Subcutaneous abdominal adipose tissue (tissue), 5 donors: ENCODE data around the gene CCNQ.

Source experiments
- H3K27ac ChIP-seq: one replicate; pipeline ENCODE4 v1.7.0; 2013; ENCODE audit warnings: low read depth, mild to moderate bottlenecking, inconsistent platforms, low read length, moderate library complexity
- H3K27me3 ChIP-seq, 5 donors: one replicate each; pipeline ENCODE4 v1.7.0; 2013; ENCODE audit warnings: low read length in 5 of 5, inconsistent platforms in 1 of 5; ENCODE audit not compliant: control insufficient read depth in 5 of 5, insufficient read depth in 4 of 5
- H3K36me3 ChIP-seq, 5 donors: one replicate each; pipeline ENCODE4 v1.7.0; 2013; ENCODE audit warnings: low read length in 5 of 5; ENCODE audit not compliant: control insufficient read depth in 5 of 5, insufficient read depth in 5 of 5
- H3K4me1 ChIP-seq, 5 donors: one replicate each; pipeline ENCODE4 v1.7.0; 2013; ENCODE audit warnings: low read length in 5 of 5, mild to moderate bottlenecking in 3 of 5, moderate library complexity in 1 of 5; ENCODE audit not compliant: control insufficient read depth in 5 of 5, insufficient read depth in 5 of 5
- H3K4me3 ChIP-seq, 5 donors: one replicate each; pipeline ENCODE4 v1.7.0; 2013; ENCODE audit warnings: low read length in 5 of 5, low read depth in 1 of 5
- H3K9ac ChIP-seq, 5 donors: one replicate each; pipeline ENCODE4 v1.7.0; 2013; ENCODE audit warnings: low read length in 5 of 5, mild to moderate bottlenecking in 4 of 5, moderate library complexity in 3 of 5
- H3K9me3 ChIP-seq, 5 donors: one replicate each; pipeline ENCODE4 v1.7.0; 2013; ENCODE audit warnings: low read length in 5 of 5; ENCODE audit not compliant: control insufficient read depth in 5 of 5
- donor health status: healthy.
- donor health status: healthy.
- donor health status: healthy.
- donor health status: healthy.
- donor health status: healthy.

The CCNQ gene

DNA sequence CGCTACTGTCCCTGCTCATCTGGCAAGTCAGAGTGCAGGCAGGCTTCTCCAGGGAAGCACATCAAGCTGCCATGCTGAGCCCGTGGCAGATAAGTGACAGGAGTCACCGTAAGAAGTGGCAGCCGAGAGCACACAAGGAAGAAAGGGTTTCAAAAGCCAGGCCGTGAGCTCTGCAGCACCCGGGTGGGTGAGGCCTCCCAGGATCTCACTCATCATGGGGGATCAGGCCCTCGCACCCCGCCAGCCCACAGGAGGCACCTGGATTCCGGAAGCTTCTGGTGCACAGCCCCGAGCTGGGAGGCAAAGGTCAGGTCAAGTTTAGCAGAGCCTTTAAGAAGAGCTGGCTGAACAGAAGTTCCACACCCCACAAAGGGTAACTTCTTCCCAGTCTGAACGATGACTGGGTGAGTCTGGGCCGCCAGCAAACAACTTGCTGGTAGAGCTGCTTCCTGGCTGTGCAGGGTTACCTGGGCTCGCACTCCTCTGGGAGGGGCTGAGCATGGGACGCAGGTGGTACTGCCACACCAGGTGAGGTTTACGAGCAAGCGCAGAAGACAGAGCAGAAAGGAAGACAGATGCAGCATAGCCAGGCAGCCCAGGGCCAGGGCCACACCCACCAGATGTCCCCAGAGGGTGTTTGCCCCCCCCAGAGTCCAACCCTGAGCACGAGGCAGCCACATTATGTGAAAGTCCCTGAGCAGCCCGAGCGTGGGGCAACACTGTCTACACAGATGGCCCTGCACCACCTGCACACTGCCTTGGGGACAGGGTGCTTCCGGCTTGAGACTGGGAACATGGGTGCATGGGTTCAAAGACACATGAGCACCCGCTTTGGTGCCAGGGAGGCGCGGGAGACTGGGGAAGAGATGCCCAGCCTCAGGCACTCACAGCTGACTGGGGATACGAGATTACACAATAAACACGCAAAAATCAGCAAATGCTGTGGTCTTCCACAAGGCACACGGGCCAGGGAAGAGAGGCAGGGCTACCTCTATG, 7.7 kb downstream of the CCNQ start:
- no peaks in the 10 kb centered on the region for H3K9me3 ChIP-seq
- no peaks in the 10 kb centered on the region for H3K4me1 ChIP-seq
- peaks cover 0 to 75% (median 48%) of the 10 kb centered on the region in 5 donors for H3K36me3 ChIP-seq
- H3K9ac ChIP-seq: no peak overlapping the region
- H3K27ac ChIP-seq: no peak overlapping the region
- peaks cover 0 to 24% (median 12%) of the 10 kb centered on the region in 5 donors for H3K27me3 ChIP-seq
- H3K4me3 ChIP-seq: no peak overlapping the region

DNA sequence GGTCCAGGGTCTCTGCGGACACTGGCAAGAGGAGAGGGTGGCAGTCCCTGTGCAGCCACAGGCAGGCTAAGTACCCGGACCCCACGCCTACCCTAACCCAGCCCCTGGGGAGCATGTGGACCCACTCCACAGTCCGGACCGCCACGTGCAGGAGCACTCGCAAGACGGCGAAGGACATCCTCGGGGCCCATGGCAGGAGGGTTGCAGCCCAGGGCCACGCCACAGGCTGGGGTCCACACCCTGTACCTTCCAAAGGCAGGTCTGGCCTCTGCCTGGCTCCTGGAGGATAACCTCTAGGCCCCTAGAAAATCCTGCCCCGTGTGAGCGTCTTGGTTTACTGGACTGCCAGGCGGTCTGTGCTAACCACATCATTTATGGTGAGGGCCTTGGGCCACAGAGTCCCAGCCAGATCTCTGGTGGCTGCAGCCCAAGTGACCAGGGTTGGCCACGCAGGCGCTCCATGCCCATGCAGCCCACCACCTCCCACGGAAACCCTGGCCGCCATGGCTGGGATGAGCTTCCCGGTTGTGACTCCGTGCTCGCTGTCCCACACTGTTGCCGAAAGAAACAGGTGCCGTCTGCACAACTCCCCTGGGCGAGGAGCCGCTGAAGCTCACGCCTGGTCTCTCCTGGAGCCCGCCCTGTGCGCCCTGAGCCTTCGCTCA, 10.0 kb downstream of the CCNQ start:
- no peak overlapping the region for H3K9ac ChIP-seq
- H3K9me3 ChIP-seq: no peaks in the 10 kb centered on the region
- H3K4me3 ChIP-seq: no peak overlapping the region
- H3K27me3 ChIP-seq: peaks cover 0 to 20% (median 12%) of the 10 kb centered on the region in 5 donors
- H3K36me3 ChIP-seq: peaks cover 0 to 55% (median 40%) of the 10 kb centered on the region in 5 donors
- H3K27ac ChIP-seq: no peak overlapping the region
- no peaks in the 10 kb centered on the region for H3K4me1 ChIP-seq

DNA sequence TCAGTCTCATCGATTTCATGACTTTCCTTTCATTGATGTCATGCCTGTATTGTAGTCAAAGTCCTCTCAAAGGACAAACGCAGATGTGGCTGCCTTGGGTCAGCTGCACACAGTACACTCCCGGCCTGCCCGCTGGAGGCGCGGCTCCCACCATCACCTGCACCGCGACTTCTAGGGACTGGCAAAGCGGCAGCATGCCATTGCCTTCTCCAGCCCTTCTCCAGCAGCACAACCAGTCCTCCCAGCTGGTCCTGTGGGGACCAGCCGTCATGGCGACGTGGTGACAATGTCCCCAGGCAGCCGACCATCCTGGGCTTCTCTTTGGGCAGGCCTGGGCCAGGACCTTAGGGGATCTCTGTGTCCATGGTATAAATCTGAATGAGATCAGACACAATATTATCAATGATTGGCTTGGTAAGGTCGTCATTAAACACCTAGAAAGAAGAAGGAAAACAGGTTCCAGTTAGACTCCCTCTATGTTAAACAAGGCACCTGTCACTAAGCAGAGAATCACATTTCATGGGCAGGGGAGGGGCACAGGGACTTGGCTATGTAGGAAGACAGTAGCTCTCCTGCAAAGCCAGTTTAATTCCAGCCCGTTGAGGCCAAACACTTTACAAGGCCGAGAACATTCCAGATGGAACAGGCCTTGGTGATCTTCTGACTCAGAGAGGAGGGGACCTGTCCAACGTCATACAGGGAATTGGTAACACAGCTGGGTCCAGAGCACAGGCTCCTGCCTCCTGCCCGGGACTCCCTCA, 10.7 kb downstream of the CCNQ start:
- Histone ChIP-seq H3K9me3 (no peaks in the 10 kb centered on the region), H3K27me3 (peaks cover 3 to 20% (median 15%) of the 10 kb centered on the region in 5 donors), H3K36me3 (peaks cover 0 to 48% (median 33%) of the 10 kb centered on the region in 5 donors), H3K27ac (no peak overlapping the region), H3K4me3 (no peak overlapping the region), H3K9ac (no peak overlapping the region), H3K4me1 (no peaks in the 10 kb centered on the region)

DNA sequence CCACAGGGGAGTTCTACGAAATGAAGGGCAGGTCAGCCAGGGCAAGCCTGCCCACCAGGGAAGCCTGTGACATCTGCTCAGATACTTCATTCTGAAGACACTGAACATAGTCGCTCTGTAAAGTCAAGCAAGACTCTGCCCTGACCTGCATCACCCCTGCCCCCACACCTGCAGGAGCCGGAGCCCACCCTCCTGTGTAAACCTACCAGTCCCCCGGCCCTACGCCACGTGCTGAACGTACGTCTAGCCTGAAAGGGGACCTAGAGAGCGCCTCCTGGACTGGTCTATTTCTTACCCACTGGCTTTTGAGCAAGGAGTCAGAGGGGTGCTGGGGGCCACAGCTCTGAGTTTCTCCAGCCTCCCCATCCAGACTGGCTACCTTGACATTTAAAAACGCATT, 11.6 kb downstream of the CCNQ start:
- Histone ChIP-seq H3K9ac (no peak overlapping the region), H3K4me1 (peaks cover 0 to 4% (median 0%) of the 10 kb centered on the region in 5 donors), H3K27me3 (peaks cover 3 to 20% (median 17%) of the 10 kb centered on the region in 5 donors), H3K27ac (no peak overlapping the region), H3K36me3 (peaks cover 0 to 39% (median 27%) of the 10 kb centered on the region in 5 donors), H3K4me3 (no peak overlapping the region), H3K9me3 (no peaks in the 10 kb centered on the region)

DNA sequence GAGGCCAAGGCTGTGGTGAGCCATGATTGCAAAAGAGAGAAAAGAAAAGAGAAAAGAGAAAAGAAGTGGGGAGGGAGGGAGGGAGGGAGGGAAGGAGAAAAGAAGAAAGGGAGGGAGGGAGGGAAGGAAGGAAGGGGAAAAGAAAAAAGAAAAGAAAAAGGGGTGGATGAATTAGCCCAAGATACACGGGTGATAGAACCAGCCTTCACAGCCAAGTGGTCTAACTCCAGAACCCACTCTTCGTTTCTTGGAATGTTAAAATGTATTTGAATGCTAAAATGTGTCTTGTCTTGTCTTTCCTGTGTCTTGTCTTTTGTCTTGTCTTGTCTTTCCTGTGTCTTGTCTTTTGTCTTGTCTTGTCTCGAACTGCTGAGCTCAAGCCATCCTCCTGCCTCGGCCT, 13.1 kb downstream of the CCNQ start:
- Histone ChIP-seq H3K27ac (no peak overlapping the region), H3K4me1 (peaks cover 0 to 4% (median 0%) of the 10 kb centered on the region in 5 donors), H3K27me3 (peaks cover 3 to 20% (median 17%) of the 10 kb centered on the region in 5 donors), H3K9ac (no peak overlapping the region), H3K9me3 (no peaks in the 10 kb centered on the region), H3K36me3 (peaks cover 0 to 24% (median 17%) of the 10 kb centered on the region in 5 donors), H3K4me3 (no peak overlapping the region)

DNA sequence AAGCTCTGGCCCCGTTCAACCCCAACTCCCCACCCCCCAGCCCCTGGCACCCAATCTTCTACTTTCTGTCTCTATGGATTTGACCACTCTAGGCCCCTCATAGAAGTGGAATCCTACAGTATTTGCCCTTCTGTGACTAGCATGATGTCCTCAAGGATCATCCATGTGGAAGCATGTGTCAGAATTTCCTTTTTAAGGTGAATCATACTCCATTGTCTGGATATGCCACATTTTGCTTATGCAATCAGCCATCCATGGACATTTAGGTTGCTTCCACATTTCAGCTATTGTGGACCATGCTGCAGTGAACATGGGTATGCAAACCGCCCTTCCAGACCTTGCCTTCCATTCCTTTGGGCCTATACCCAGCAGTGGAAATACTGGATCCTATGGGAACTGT, 15.5 kb downstream of the CCNQ start:
- H3K4me3 ChIP-seq: no peak overlapping the region
- peaks cover 0 to 4% (median 0%) of the 10 kb centered on the region in 5 donors for H3K4me1 ChIP-seq
- no peak overlapping the region for H3K27ac ChIP-seq
- peaks cover 0 to 16% (median 11%) of the 10 kb centered on the region in 5 donors for H3K36me3 ChIP-seq
- H3K9ac ChIP-seq: no peak overlapping the region
- H3K9me3 ChIP-seq: no peaks in the 10 kb centered on the region
- H3K27me3 ChIP-seq: peaks cover 3 to 22% (median 19%) of the 10 kb centered on the region in 5 donors

DNA sequence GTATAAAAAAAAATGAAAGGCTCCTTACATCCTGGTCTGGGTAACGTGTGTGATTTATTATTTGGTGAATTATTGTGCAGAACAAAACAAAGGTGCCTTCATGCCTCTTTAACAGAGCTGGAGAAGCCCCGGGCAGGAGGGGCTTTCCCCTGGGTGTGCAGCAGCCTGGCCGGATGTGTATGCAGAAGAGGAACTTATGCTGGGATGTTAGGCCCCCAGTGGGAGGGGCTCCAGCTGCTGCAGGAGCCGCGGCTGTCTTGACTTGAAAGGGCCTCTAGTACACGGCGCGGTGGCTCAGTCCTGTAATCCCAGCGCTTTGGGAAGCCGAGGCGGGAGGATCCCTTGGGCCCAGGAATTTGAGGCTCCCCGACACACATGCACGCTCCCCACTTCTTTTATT, 16.0 kb downstream of the CCNQ start:
- Histone ChIP-seq H3K27me3 (peaks cover 3 to 27% (median 21%) of the 10 kb centered on the region in 5 donors), H3K36me3 (peaks cover 0 to 11% (median 7%) of the 10 kb centered on the region in 5 donors), H3K4me3 (no peak overlapping the region), H3K9ac (no peak overlapping the region), H3K27ac (no peak overlapping the region), H3K4me1 (peaks cover 0 to 4% (median 0%) of the 10 kb centered on the region in 5 donors), H3K9me3 (no peaks in the 10 kb centered on the region)

DNA sequence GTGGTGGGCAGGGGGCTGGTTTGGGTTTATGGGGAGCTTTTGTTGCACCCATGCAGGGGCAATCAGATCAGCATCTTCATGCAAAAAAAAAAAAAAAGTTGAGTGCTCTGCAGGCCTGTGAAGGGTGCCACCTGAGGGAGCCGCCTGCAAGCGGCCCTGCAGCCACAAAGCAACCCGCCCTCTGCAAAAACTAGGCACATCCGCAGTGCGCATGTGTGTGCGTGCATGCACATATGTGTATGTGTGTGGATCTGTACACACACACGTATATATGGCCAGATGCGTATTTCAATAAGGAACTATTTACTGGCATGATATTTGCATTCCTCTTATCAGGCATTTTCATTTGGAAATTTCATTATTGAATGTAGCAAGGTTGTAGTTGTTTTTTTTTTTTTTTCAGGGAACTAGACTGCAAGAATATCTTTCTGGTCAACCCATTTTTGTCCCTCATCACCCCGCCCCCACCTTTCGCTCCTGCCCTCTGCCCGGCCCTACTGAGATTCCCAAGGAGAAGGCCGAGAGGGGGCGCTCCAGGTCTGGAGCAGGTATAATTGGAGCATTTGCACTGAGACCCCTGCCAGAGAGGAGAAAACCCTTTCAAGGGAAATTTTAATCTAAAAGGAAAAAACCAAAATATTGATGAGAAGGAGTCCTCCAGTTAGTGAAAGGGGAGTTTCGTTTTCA, 18.1 kb downstream of the CCNQ start:
- H3K4me3 ChIP-seq: no peak overlapping the region
- peaks cover 3 to 28% (median 25%) of the 10 kb centered on the region in 5 donors for H3K27me3 ChIP-seq
- H3K36me3 ChIP-seq: no peaks in the 10 kb centered on the region
- H3K27ac ChIP-seq: no peak overlapping the region
- H3K4me1 ChIP-seq: peaks cover 0 to 4% (median 0%) of the 10 kb centered on the region in 5 donors
- no peak overlapping the region for H3K9ac ChIP-seq
- H3K9me3 ChIP-seq: no peaks in the 10 kb centered on the region

DNA sequence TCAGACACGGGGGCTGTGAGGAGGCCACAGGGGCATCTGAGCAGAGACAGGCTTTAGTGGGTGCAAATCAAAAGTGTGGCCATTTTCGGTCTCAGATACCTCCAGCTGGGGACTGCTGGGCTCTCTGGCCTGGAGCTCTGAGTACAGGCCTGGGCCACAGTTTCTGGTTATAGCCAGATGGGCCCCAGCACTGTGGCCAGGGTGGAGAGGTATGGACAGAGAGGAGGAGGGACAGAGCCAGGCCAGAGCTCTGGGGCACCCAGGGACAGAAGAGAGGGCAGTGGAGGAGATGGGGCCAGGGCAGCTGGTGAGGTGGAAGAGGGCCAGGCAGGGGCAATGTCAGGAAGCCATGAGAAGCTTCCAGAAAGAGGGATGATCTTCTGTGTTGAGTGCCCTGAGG, 20.1 kb downstream of the CCNQ start:
- Histone ChIP-seq H3K9ac (no peak overlapping the region), H3K36me3 (no peaks in the 10 kb centered on the region), H3K4me1 (peaks cover 0 to 4% (median 0%) of the 10 kb centered on the region in 5 donors), H3K4me3 (no peak overlapping the region), H3K27me3 (peaks cover 3 to 44% (median 34%) of the 10 kb centered on the region in 5 donors), H3K27ac (no peak overlapping the region), H3K9me3 (no peaks in the 10 kb centered on the region)
